Measurements from ENCODE around the gene N4BP2L1. TPM values are rescaled to one million over a fixed set of nuclear protein-coding genes. Genes with fewer than 3 reads are reported as not detected.

Gene N4BP2L1
- 10 to 100 TPM; 22.1 to 24.0 TPM for total RNA-seq

DNA sequence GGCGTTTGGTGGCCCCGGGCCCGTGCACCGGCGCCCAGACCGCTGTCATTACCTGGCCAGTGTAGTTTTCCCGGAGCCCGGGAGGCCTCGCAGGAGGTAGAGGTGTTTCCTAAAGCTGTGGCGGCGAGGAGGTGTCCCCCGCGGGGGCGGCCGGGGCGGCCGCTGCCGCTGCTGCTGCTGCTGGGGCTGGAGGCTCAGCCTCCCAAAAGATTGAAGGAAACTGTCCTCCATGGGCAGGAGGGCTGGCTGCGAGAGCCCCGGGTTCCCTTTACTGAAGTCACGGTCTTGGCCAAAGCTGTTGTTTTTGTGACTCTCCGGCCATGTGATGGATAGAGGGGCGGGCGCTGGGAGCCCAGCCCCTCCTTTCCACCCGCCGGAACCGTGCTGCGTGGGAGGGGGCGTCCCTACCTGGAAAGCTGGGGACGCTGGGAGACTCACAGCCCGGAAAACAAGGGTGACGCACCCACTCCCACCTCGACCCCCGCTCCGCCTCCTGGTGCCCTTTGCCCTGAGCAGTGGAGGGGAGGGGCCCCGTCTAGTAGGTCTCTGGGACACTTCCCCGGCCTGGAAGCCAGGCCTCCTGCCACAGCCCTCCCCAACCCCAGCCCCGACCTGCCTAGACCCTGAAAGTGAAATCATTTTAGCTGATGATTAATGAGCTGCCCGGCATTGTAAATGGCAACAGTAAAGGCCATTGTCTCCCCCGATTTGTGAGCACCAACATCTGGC is at the start of gene N4BP2L1:
TSS of gene N4BP2L1 (minus strand) at position 279 of the 729 bp plus-strand sequence. CDS start at position 231, 48 bp downstream.
- CTCF ChIA-PET, result interaction anchor here (1.3 to 2.4 kb wide), 7 partner anchors 11 to 158 kb away, joined by 3 to 8 read pairs (median 5); partner anchors contain the start of gene PDS5B
- H3K4me1 Mint-ChIP-seq (ENCODE audit: low read depth), result peaks cover 38% of the 10 kb centered on the region

GRCh38 chr13:32476892-32477291 is 49.0 kb upstream of the N4BP2L1 start:
- H3K4me1 Mint-ChIP-seq (ENCODE audit: low read depth), result peaks cover 8% of the 10 kb centered on the region
- no peak overlapping the region for H3K4me3 Mint-ChIP-seq
- ChIA-PET POLR2A (no interaction called here), CTCF (no interaction called here)
- intact Hi-C loops (cut with micrococcal nuclease), result no loop called here
- no peaks in the 10 kb centered on the region for H3K27me3 Mint-ChIP-seq
- no peak for DNase-seq
- no peak overlapping the region for H3K27ac Mint-ChIP-seq
- H3K9me3 Mint-ChIP-seq, result no peaks in the 10 kb centered on the region
- H3K36me3 Mint-ChIP-seq, result peaks cover 2% of the 10 kb centered on the region

More for the DNA sequence above, at the start of gene N4BP2L1:
- DNase-seq, result peak; percentile 94
- Mint-ChIP-seq H3K27ac (peak within 1 kb of the TSS; percentile 96), H3K36me3 (peaks cover 24% of the 10 kb centered on the region), H3K27me3 (no peaks in the 10 kb centered on the region), H3K4me3 (peak within 1 kb of the TSS; percentile 88), H3K9me3 (no peaks in the 10 kb centered on the region)
- intact Hi-C loops (cut with micrococcal nuclease), result loop anchor here (1.0 to 5.0 kb wide), 7 partner anchors 110 to 1811 kb away; partner anchors contain the start of genes BRCA2, N4BP2L2, USPL1 and ZAR1L
- POLR2A ChIA-PET, result interaction anchor here (0.6 to 5.3 kb wide), 9 partner anchors 13 to 206 kb away, joined by 3 to 38 read pairs (median 4); partner anchors contain the start of genes BRCA2, N4BP2L2, PDS5B and ZAR1L

DNA sequence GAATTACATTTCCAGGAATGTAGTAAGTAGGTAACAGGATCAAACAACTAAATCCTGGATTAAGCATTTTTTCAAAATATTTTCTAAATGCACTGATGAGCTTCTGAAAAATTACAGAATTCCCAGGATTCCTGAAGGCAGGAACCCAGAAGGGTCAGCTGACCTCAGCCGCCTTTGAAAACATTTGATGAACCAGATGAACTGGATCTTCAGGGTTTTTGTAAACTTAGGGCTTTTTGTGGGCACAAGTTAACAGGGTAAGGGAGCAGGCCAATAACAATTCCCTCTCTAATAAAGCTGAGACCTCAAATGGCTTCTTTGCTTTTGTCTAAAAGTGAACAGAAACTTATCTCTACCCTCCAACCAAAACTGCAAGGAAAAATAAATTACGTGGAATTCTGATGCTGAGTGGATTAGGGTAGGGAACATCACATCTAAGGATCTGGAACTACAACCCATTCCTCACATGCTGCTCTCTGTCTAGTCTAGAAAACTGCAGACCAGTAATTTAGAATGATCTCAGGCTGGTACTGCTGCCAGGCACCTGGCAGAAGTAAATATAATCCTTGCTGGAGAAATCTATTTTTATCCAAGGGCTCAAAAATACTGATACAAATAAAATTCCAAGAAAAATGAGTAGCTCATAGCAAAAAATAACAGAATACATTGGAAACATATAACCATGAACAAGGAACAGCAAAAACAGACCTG is 48.2 kb upstream of the N4BP2L1 start:
- H3K4me1 Mint-ChIP-seq (ENCODE audit: low read depth), result peaks cover 16% of the 10 kb centered on the region
- no peak for DNase-seq
- H3K36me3 Mint-ChIP-seq, result peaks cover 2% of the 10 kb centered on the region
- no peaks in the 10 kb centered on the region for H3K27me3 Mint-ChIP-seq
- no peak overlapping the region for H3K4me3 Mint-ChIP-seq
- ChIA-PET POLR2A (interaction anchor here (0.6 kb wide), 1 partner anchor 37 kb away, joined by 4 read pairs; no protein-coding TSS in a partner anchor), CTCF (no interaction called here)
- H3K9me3 Mint-ChIP-seq, result no peaks in the 10 kb centered on the region
- intact Hi-C loops (cut with micrococcal nuclease), result no loop called here
- no peak overlapping the region for H3K27ac Mint-ChIP-seq

DNA sequence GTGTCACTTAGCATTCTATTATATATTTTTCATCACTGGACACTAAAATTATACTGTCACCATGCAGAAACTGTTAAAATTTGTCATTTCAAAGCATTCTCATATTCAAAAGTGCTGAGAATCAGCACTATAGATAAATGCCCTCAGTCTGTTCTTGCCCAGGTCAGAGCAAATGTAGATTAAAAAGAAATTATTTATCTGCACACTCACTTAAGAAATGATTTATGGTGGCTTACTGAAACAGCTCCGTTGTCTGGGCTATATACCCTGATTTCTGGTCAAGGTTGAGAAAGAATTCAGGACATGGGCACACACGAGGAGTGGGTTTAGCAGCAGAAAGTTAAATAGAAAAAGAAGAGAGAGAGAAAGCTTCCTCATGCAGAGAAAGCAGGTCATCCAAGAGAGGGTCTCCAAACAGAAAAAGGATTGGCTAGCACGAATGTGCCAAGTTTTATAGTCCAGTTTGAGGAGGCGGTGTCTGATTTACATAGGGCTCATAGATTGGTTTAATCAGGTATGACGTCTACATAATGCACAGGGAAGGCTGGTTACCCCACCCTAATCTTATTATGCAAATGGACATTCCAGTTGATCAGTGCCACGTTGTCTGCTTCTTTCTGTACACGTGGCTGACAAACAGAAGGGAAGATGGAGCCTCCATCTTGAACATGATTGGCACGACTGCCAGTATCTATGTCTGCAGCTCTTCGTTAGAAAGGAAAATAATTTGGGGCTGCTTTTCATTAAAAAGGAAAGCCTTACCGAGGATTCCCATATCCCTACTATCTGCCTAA is 47.3 kb upstream of the N4BP2L1 start:
- H3K4me1 Mint-ChIP-seq (ENCODE audit: low read depth), result peaks cover 18% of the 10 kb centered on the region
- H3K4me3 Mint-ChIP-seq, result no peak overlapping the region
- no peak for DNase-seq
- no peaks in the 10 kb centered on the region for H3K27me3 Mint-ChIP-seq
- ChIA-PET CTCF (no interaction called here), POLR2A (interaction anchor here (0.6 kb wide), 1 partner anchor 38 kb away, joined by 4 read pairs; no protein-coding TSS in a partner anchor)
- no peaks in the 10 kb centered on the region for H3K9me3 Mint-ChIP-seq
- H3K27ac Mint-ChIP-seq, result no peak overlapping the region
- intact Hi-C loops (cut with micrococcal nuclease), result loop anchor here (5.0 kb wide), 1 partner anchor 167 kb away; no protein-coding TSS in a partner anchor
- peaks cover 2% of the 10 kb centered on the region for H3K36me3 Mint-ChIP-seq

- Mint-ChIP-seq H3K4me1 (ENCODE audit: low read depth) (peaks cover 18% of the 10 kb centered on the region), H3K4me3 (no peak overlapping the region), H3K36me3 (peaks cover 2% of the 10 kb centered on the region), H3K27ac (no peak overlapping the region), H3K9me3 (no peaks in the 10 kb centered on the region), H3K27me3 (no peaks in the 10 kb centered on the region)
- CTCF ChIA-PET, result no interaction called here
- POLR2A ChIA-PET, result no interaction called here
- no peak for DNase-seq
- intact Hi-C loops (cut with micrococcal nuclease), result loop anchor here (5.0 kb wide), 1 partner anchor 169 kb away; no protein-coding TSS in a partner anchor
These were observed 45.7 kb upstream of the N4BP2L1 start for GRCh38 chr13:32473650-32474049.

DNA sequence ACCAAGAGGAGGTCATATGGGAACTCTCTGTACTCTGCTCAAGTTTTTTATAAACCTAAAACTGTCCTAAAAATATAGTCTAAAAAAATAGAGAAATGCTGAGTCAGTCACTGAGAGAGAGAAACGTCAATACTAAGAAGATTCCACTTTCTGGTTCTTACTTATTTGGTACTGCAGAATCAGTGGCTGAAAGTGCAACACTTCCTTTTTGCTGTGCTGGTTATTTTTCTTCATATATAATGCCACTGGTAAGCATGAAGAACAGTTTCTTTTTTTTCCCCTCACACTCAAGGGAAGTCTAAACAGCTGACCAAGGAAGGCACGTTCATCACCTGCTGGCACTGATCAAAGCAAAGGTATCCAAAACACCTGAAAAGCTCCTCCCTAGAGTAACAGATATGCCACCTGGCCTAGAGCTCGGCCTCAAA is 44.3 kb upstream of the N4BP2L1 start:
- ChIA-PET CTCF (interaction anchor here (1.5 to 1.8 kb wide), 2 partner anchors 47 to 109 kb away, joined by 3 to 10 read pairs; no protein-coding TSS in a partner anchor), POLR2A (no interaction called here)
- DNase-seq, result no peak
- H3K4me1 Mint-ChIP-seq (ENCODE audit: low read depth), result peaks cover 18% of the 10 kb centered on the region
- peak overlapping the region; percentile 84 for H3K27ac Mint-ChIP-seq
- H3K4me3 Mint-ChIP-seq, result no peak overlapping the region
- H3K36me3 Mint-ChIP-seq, result no peaks in the 10 kb centered on the region
- H3K27me3 Mint-ChIP-seq, result no peaks in the 10 kb centered on the region
- intact Hi-C loops (cut with micrococcal nuclease), result loop anchor here (1.0 to 5.0 kb wide), 3 partner anchors 48 to 170 kb away; no protein-coding TSS in a partner anchor
- H3K9me3 Mint-ChIP-seq, result no peaks in the 10 kb centered on the region

- Mint-ChIP-seq H3K36me3 (no peaks in the 10 kb centered on the region), H3K9me3 (no peaks in the 10 kb centered on the region), H3K4me1 (ENCODE audit: low read depth) (peaks cover 18% of the 10 kb centered on the region), H3K27me3 (no peaks in the 10 kb centered on the region), H3K4me3 (no peak overlapping the region), H3K27ac (peak overlapping the region; percentile 84)
- DNase-seq, result peak; percentile 23
- intact Hi-C loops (cut with micrococcal nuclease), result loop anchor here (5.0 kb wide), 1 partner anchor 171 kb away; no protein-coding TSS in a partner anchor
- CTCF ChIA-PET, result interaction anchor here (1.5 to 1.8 kb wide), 2 partner anchors 48 to 110 kb away, joined by 3 to 10 read pairs; no protein-coding TSS in a partner anchor
- POLR2A ChIA-PET, result no interaction called here
These were observed 43.4 kb upstream of the N4BP2L1 start for GRCh38 chr13:32471187-32471922.

- Mint-ChIP-seq H3K9me3 (no peaks in the 10 kb centered on the region), H3K27me3 (no peaks in the 10 kb centered on the region), H3K4me1 (ENCODE audit: low read depth) (peaks cover 18% of the 10 kb centered on the region), H3K4me3 (no peak overlapping the region), H3K27ac (no peak overlapping the region), H3K36me3 (peaks cover 2% of the 10 kb centered on the region)
- POLR2A ChIA-PET, result interaction anchor here (0.6 kb wide), 1 partner anchor 23 kb away, joined by 3 read pairs; no protein-coding TSS in a partner anchor
- intact Hi-C loops (cut with micrococcal nuclease), result no loop called here
- no peak for DNase-seq
- CTCF ChIA-PET, result interaction anchor here (0.6 to 2.5 kb wide), 4 partner anchors 16 to 118 kb away, joined by 3 to 14 read pairs (median 4); partner anchors contain the start of genes N4BP2L2 and PDS5B
These were observed 40.7 kb upstream of the N4BP2L1 start for GRCh38 chr13:32468502-32469142.

- no peak overlapping the region for H3K4me3 Mint-ChIP-seq
- no peak for DNase-seq
- intact Hi-C loops (cut with micrococcal nuclease), result loop anchor here (10.0 kb wide), 1 partner anchor 1088 kb away; no protein-coding TSS in a partner anchor
- H3K27ac Mint-ChIP-seq, result no peak overlapping the region
- peaks cover 4% of the 10 kb centered on the region for H3K4me1 Mint-ChIP-seq (ENCODE audit: low read depth)
- CTCF ChIA-PET, result interaction anchor here (0.7 kb wide), 1 partner anchor 10 kb away, joined by 3 read pairs; no protein-coding TSS in a partner anchor
- peaks cover 50% of the 10 kb centered on the region for H3K36me3 Mint-ChIP-seq
- H3K27me3 Mint-ChIP-seq, result no peaks in the 10 kb centered on the region
- POLR2A ChIA-PET, result no interaction called here
- peaks cover 33% of the 10 kb centered on the region for H3K9me3 Mint-ChIP-seq
These were observed 28.7 kb upstream of the N4BP2L1 start for GRCh38 chr13:32456591-32456990.

DNA sequence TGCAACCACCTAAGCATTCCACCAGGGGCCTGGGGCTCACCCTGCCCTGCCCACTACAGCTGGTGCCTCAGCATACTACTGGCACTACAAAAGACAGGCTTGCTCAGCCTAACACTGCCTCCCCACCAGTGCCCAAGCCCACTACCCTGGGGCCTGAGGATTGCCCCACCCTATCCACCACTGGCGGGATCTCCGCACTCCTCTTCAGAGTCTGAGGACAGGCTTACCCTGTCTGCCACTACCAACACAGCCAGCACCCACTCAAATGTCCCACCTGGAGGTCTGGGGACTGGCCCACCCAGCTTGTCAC is 27.6 kb upstream of the N4BP2L1 start:
- peaks cover 33% of the 10 kb centered on the region for H3K9me3 Mint-ChIP-seq
- no peaks in the 10 kb centered on the region for H3K27me3 Mint-ChIP-seq
- no peak overlapping the region for H3K4me3 Mint-ChIP-seq
- ChIA-PET CTCF (no interaction called here), POLR2A (no interaction called here)
- intact Hi-C loops (cut with micrococcal nuclease), result loop anchor here (10.0 kb wide), 1 partner anchor 1089 kb away; no protein-coding TSS in a partner anchor
- H3K27ac Mint-ChIP-seq, result no peak overlapping the region
- no peak for DNase-seq
- peaks cover 45% of the 10 kb centered on the region for H3K36me3 Mint-ChIP-seq
- peaks cover 4% of the 10 kb centered on the region for H3K4me1 Mint-ChIP-seq (ENCODE audit: low read depth)
